Left ventricle myocardium inferior (tissue), 1 donor: ENCODE measurements around the gene RANBP1. TPM values are rescaled to one million over a fixed set of nuclear protein-coding genes. Genes with fewer than 3 reads are reported as not detected.

Source experiments
- DNase-seq: peaks from one replicate; pipeline ENCODE4 v3.0.0-alpha.2; 2020
- H3K27ac ChIP-seq: fragments of 200-600 bp; replicated peaks from 2 replicates; pipeline ENCODE4 v1.8.0; 2021
- H3K27me3 ChIP-seq: fragments of 200-600 bp; 2 replicates; pipeline ENCODE4 v1.8.0; 2021; ENCODE audit warnings: low read depth
- H3K36me3 ChIP-seq: fragments of 200-600 bp; 2 replicates; pipeline ENCODE4 v1.8.0; 2021
- H3K4me1 ChIP-seq: fragments of 200-600 bp; 2 replicates; pipeline ENCODE4 v1.8.0; 2021
- H3K4me3 ChIP-seq: fragments of 200-600 bp; 2 replicates; pipeline ENCODE4 v1.8.0; 2021; ENCODE audit warnings: mild to moderate bottlenecking, moderate library complexity
- H3K9me3 ChIP-seq: fragments of 200-600 bp; replicated peaks from 2 replicates; pipeline ENCODE4 v1.8.0; 2021
- CTCF ChIP-seq: fragments of 200-600 bp; IDR thresholded peaks from 2 replicates; pipeline ENCODE4 v1.8.0; 2021; ENCODE audit warnings: antibody characterized with exemption, mild to moderate bottlenecking, borderline replicate concordance
- intact Hi-C: fragments of 100-400 bp; cut with micrococcal nuclease; formaldehyde crosslinking; loops from one replicate; pipeline ENCODE4 v1.11.0; 2022
- total RNA-seq: library from RNA; stranded (reverse); fragmentation: NEBNext Ultra II Directional; extraction: Animal tissue kit (Norgen Biotek cat#: 25700); gene quantifications from one replicate; pipeline ENCODE4 v1.2.1, GENCODE V29; 2021
- donor health status: DM: no; HTN: yes; CAD: no; lungs with severe emphysema.

RANBP1 gene
- total RNA-seq, 1 donor from 2014 or later, result 39.6 TPM

GRCh38 chr22:20172141-20172613 lies 56.3 kb downstream of the RANBP1 start:
- Histone ChIP-seq H3K9me3 (no peaks in the 10 kb centered on the region), H3K4me1 (no peaks in the 10 kb centered on the region), H3K27me3 (peaks cover 13% of the 10 kb centered on the region), H3K27ac (no peak overlapping the region), H3K36me3 (no peaks in the 10 kb centered on the region), H3K4me3 (no peak overlapping the region)
- no peak for DNase-seq
- TF ChIP-seq CTCF, result no peak
- intact Hi-C loops, result no loop called here

GRCh38 chr22:20173246-20173645 lies 57.3 kb downstream of the RANBP1 start:
- Histone ChIP-seq H3K9me3 (no peaks in the 10 kb centered on the region), H3K4me1 (no peaks in the 10 kb centered on the region), H3K27me3 (peaks cover 13% of the 10 kb centered on the region), H3K36me3 (no peaks in the 10 kb centered on the region), H3K27ac (no peak overlapping the region), H3K4me3 (no peak overlapping the region)
- TF ChIP-seq CTCF, result no peak
- DNase-seq, result no peak
- intact Hi-C loops, result no loop called here

- Histone ChIP-seq H3K4me1 (no peaks in the 10 kb centered on the region), H3K27ac (no peak overlapping the region), H3K9me3 (no peaks in the 10 kb centered on the region), H3K36me3 (no peaks in the 10 kb centered on the region), H3K27me3 (peaks cover 10% of the 10 kb centered on the region), H3K4me3 (no peak overlapping the region)
- no peak for TF ChIP-seq CTCF
- intact Hi-C loops, result no loop called here
- DNase-seq, result no peak
Measured at GRCh38 chr22:20173772-20174171, 57.9 kb downstream of the RANBP1 start.

- no peaks in the 10 kb centered on the region for H3K9me3 ChIP-seq
- intact Hi-C loops, result no loop called here
Measured at GRCh38 chr22:20174785-20175596, 59.1 kb downstream of the RANBP1 start.

GRCh38 chr22:20175597-20175900 lies 59.6 kb downstream of the RANBP1 start:
- Histone ChIP-seq H3K9me3 (no peaks in the 10 kb centered on the region), H3K4me1 (no peaks in the 10 kb centered on the region), H3K4me3 (no peak overlapping the region), H3K36me3 (no peaks in the 10 kb centered on the region), H3K27me3 (no peaks in the 10 kb centered on the region), H3K27ac (no peak overlapping the region)
- no peak for DNase-seq
- TF ChIP-seq CTCF, result no peak
- intact Hi-C loops, result no loop called here

More at GRCh38 chr22:20174785-20175596, 59.1 kb downstream of the RANBP1 start:
- no peaks in the 10 kb centered on the region for H3K4me1 ChIP-seq
- DNase-seq, result no peak
- H3K4me3 ChIP-seq, result no peak overlapping the region
- no peak overlapping the region for H3K27ac ChIP-seq
- peak; percentile 45 for TF ChIP-seq CTCF
- no peaks in the 10 kb centered on the region for H3K36me3 ChIP-seq
- H3K27me3 ChIP-seq, result no peaks in the 10 kb centered on the region
